LNCAP (cell line): ENCODE data around the gene IL3.

ENCODE experiments used
- TF ChIP-seq, protein P1 (sequence below): fragments of 450-650 bp; IDR thresholded peaks from 2 replicates; pipeline ENCODE4 v1.5.1; 2017; ENCODE audit warnings: mild to moderate bottlenecking

The IL3 gene

DNA sequence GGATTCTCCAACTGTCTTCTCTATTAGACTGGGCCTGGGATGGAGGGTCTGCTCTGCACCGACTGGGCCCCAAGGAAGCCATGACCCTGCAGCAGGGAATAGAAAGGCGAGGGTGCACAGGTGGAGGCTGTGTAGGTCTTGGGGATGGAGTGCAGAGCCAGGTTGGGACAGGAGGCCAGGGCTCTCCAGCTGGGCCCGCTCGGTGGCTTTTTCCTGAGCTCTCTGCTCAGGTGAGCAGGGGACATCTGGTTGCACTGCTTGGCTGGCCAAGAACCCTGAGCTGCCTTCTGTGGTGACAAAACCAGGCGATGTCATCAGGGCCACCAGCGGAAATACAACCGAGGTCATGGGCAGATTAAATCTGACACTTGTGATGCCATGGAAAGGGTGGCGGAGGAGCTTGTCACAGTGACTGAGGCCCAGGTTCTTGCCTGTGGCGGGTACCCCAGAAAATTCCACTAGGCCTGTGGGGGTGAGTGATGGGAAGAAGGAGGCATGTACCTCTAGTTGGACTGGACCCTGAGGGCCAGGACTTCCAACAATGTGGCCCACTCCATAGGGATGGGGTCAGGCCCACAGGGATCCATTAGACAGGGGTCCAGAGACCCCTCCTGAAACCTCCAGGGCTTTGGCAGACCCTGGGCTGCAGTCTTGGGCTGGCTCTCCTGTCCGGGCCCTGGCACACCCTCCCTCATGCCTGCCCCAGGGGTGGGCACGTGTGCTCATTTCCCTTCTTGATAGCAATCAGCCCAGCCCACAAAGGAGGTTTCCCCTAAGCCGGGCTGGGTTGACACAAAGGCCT lies 4.4 kb upstream of the IL3 start:
- TF ChIP-seq, protein P1, sequence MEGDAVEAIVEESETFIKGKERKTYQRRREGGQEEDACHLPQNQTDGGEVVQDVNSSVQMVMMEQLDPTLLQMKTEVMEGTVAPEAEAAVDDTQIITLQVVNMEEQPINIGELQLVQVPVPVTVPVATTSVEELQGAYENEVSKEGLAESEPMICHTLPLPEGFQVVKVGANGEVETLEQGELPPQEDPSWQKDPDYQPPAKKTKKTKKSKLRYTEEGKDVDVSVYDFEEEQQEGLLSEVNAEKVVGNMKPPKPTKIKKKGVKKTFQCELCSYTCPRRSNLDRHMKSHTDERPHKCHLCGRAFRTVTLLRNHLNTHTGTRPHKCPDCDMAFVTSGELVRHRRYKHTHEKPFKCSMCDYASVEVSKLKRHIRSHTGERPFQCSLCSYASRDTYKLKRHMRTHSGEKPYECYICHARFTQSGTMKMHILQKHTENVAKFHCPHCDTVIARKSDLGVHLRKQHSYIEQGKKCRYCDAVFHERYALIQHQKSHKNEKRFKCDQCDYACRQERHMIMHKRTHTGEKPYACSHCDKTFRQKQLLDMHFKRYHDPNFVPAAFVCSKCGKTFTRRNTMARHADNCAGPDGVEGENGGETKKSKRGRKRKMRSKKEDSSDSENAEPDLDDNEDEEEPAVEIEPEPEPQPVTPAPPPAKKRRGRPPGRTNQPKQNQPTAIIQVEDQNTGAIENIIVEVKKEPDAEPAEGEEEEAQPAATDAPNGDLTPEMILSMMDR: no peak

DNA sequence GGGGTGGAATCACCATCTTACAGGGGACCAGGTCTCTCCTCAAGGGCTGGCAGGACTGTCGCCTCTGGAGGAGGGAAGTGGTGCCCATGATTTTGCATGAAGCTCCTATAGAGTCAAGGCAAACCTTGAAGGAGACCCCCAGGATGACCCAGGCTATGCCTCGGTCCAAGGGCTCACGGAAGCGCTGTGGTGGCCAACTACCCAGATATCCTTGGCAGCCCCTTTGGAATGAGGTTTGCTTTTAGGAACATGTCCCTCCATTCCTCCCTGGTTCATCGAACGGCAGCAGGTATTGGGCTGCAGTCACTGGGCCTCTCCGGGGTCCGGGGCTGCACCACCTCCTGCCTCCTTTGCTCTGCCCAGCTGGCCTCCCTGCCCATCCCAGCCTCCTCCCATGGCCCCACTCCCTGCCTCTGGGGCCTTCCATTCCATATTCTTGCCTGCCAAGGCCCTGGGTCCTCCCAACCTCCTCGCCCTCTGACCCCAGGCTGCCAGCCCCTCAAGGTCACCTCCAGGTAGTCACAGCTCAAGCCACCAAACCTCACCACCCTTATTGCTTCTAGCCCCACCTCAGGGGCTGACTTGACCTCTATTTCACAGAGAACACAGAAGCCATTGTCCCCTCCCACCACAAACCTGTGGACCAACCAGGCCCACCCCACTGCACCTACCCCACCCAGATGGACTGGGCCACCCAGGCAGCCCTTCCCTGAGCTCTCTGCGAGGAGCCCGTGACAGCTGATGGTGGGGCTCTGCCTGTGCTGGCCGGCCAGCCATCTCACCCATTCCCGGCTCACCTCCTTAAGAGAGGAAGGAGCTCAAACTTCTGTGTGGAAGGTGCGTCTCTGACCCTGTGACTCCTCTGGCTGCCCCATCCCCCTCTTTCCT lies 3.6 kb upstream of the IL3 start:
- TF ChIP-seq, protein P1: no peak

DNA sequence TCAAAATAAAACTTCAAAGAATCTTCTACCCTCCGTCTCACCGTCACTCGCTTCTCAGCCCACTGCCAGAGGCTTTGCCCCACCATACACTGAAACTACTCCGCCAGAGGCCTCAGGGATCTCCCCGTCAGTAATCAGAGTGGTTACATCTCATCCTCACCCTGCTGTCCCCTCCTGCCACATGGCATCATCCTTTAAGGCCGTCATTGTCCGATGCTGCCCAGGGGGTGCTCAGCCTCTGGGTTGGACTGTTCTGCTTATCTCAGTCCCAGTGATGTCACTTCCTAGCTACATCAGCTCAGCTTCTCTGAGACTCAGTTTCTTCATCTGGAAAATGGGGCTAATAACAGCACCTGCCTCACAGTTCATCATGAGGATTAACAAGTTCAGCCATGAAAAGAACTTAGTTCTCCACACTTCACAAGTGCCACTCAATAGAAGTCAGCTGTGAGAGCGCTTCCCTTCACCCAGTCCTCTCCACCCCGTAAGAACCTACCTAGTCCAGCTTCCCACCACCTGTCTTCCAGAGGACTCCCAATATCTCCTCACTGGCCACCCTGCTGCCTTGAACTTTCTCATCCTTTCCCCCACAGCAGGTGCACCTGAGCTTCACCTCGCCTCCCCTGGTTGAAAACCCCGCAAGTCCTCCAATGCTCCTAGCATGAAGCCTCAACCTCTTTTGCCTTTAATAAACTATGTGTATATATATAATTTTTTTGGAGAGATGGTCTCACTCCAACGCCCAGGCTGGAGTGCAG lies 2.8 kb upstream of the IL3 start:
- TF ChIP-seq, protein P1: no peak

DNA sequence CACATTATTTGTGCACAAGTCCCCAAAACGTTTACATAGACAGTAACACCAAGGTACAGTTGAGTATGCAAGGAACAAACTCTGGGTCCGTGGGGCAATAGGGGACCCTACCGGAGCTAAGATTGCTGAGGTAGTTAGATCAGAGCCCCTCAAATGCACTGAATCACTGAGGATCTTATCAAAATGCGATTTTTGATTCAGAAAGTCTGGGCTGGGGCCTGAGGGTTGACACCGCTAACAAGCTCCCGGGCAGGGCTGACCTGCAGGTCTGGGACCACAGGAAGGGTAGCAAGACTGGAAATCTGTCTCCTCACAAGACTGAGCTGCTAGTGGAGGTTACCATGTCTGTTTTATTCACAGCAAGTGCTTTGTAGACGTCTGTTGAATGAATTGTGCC lies 1.8 kb upstream of the IL3 start:
- TF ChIP-seq, protein P1: no peak

DNA sequence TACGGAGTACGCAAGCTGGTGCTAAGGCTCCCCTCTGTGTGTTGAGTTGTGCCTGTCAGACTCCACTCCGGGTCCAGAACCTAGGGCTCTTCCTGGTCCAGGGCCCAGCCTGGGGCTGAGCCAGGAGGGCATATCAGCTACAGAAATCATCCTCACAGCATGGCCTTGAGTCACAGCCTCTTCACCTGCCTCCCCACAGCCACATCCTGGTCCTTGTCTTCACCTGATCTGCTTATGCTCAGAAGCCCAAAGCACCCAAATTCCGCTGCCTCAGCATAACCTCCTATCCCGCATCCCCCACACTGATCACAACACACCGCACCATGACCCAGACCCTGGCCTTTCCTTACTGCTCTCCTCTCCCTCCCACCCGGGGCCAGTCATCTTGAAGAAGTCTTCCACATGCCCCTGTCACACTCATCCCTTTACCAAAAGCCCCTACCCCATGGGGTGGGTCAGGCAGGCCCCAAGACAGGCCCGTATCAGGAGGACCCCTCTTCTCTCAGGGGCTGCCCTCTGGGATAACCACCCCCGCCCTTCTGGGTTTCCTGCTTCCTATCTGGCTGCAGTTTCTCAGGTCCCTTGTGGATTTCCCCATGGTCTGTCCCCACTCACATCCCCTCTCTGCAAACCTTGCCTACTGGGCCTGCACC lies 1.3 kb upstream of the IL3 start:
- TF ChIP-seq, protein P1: no peak

DNA sequence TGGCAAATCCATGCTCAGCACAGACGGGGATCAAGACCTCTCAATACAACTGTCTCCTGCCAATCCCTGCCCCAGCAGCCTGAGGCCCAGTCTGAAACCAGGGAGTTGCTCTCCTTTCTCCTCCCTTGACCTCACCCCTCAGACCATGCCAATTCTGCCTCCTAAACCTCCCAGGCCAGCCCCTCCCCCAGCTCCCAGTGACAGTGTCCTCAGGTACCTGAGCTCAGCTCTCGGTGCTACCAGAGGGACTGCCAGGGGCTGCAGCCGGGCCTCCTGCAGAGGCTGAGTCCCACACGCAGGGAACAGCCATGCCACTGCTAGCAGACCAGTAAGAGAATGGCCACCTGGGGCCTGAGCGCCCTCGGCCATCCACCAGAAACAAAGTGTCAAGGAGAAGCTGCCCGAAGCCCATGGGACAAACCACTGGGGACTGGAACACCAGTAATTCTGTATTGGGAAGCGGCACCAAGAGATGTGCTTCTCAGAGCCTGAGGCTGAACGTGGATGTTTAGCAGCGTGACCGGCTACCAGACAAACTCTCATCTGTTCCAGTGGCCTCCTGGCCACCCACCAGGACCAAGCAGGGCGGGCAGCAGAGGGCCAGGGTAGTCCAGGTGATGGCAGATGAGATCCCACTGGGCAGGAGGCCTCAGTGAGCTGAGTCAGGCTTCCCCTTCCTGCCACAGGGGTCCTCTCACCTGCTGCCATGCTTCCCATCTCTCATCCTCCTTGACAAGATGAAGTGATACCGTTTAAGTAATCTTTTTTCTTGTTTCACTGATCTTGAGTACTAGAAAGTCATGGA lies 557 bp upstream of the IL3 start:
- TF ChIP-seq, protein P1: no peak
